Erythroblast (primary cell): Measurements from ENCODE around the gene GIGYF2.

Experiments used
- GATA1 ChIP-seq: IDR thresholded peaks from 2 replicates; pipeline ENCODE4 v1.6.1; 2011; ENCODE audit warnings: low read depth, mild to moderate bottlenecking, control low read depth, low read length, moderate library complexity
- POLR2A ChIP-seq: IDR thresholded peaks from 2 replicates; pipeline ENCODE4 v1.6.1; 2011; ENCODE audit warnings: mild to moderate bottlenecking, low read length

- TF ChIP-seq POLR2A (no peak), GATA1 (no peak)
These were observed 28.2 kb upstream of the GIGYF2 start for GRCh38 chr2:232668805-232669444.
